Measurements from ENCODE around the gene TXNDC8. TPM values are rescaled to one million over a fixed set of nuclear protein-coding genes. Genes with fewer than 3 reads are reported as not detected.
A peak's percentile ranks its signal among the peaks of the same experiment; 100 is the strongest.

TXNDC8 gene
- total and polyA plus RNA-seq, 2 of the 13 experiments (the other 11 are each of a cell fraction or from before 2014, with no cell fraction given) = not detected

- TF ChIP-seq ZNF121 (CRISPR knock-in tag; IDR thresholded peaks at IDR 0.05) = no peak
Measured at GRCh38 chr9:110303133-110303532, 34.5 kb downstream of the TXNDC8 start (continued).

DNA sequence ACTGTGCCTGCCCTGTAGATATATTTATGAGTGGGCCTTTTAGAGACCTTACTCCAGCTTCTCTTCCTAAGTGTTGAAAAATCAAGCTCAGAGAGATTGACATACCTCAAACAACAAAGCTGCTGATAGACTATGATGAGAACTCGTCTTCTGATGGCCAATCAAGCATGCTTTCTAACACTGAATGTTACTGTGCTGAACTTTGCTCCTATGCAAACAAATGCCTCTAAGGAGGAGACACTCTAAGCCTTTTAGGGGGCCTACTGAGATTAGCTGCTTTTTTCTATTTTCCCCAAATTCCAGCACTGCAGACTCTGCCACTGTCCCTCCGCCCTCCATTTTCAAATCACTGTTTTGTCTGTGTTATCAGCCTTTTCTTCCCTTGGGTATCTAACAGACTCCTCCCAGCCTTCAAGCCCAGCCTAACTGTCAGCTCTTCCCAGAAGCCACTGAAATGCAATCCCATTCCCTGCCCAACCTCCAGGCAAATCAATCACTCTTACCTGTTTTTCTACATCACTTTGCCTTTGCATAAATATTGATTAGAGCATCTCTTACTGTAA lies 39.5 kb downstream of the TXNDC8 start:
- H3K27ac ChIP-seq (ENCODE audit: extremely low read length, insufficient read depth, low read length) = no peak overlapping the region
- ATAC-seq (peak; percentile 81), FAIRE-seq (peak; percentile 79), DNase-seq (ENCODE audit: low spot score) (peak; percentile 29)
- in situ Hi-C loops (cut with HindIII; ENCODE audit: extremely low pct_ligation_motif_present, low pct_unique_long_range_greater_than_20kb) = no loop called here
- no peak overlapping the region for H3K4me3 ChIP-seq (replicated peaks in 1 of 3; ENCODE audit: insufficient read depth in 1 of 3, low read depth in 2 of 3, low read length in 3 of 3)
- H3K4me2 ChIP-seq (ENCODE audit: low read depth, low read length) = peak overlapping the region; percentile 55
- POLR2A ChIA-PET = interaction anchor here (1.2 to 1.7 kb wide), 2 partner anchors 16 to 42 kb away, joined by 3 to 9 read pairs; partner anchors contain the start of gene TXN
- no peak overlapping the region for H2AFZ ChIP-seq (ENCODE audit: low read length)
- H3K36me3 ChIP-seq (replicated peaks in 1 of 2; ENCODE audit: control insufficient read depth in 1 of 2, insufficient read depth in 2 of 2, low read length in 2 of 2) = no peaks in the 10 kb centered on the region
- no TSS peak for BruUV-seq (replicated peaks)
- intact Hi-C loops (cut with micrococcal nuclease; ENCODE audit: unreplicated experiment) = no loop called here
- no peaks in the 10 kb centered on the region for H3K79me2 ChIP-seq (ENCODE audit: insufficient read depth, low read length)
- TF ChIP-seq ZNF362 (CRISPR knock-in tag; IDR thresholded peaks at IDR 0.05; ENCODE audit: borderline replicate concordance) = 0 out of 2 replicates have a peak, but pooled peaks have one; percentile 18
- peak; percentile 28; the same call in 1 of the 2 replicates for TF ChIP-seq GFI1 (CRISPR knock-in tag; IDR thresholded peaks at IDR 0.05; ENCODE audit: borderline replicate concordance)
- 0 out of 2 replicates have a peak, but pooled peaks have one; percentile 13 for TF ChIP-seq GATAD2A (CRISPR knock-in tag; IDR thresholded peaks at IDR 0.05)
- TF ChIP-seq HNF4G (IDR thresholded peaks at IDR 0.05; ENCODE audit: borderline replicate concordance, low read depth, low read length) = peak; percentile 29; the same call in 1 of the 2 replicates
- no peak for TF ChIP-seq HNF4G (CRISPR knock-in tag; IDR thresholded peaks at IDR 0.05; ENCODE audit: borderline replicate concordance, low read depth)
- no peak for TF ChIP-seq ZNF644 (CRISPR knock-in tag; IDR thresholded peaks at IDR 0.05; ENCODE audit: low read depth)
- TF ChIP-seq BCL6 (CRISPR knock-in tag; IDR thresholded peaks at IDR 0.05) = peak; percentile 70
- no peak for TF ChIP-seq ZNF274 (CRISPR knock-in tag; IDR thresholded peaks at IDR 0.05)
- TF ChIP-seq SOX6 (IDR thresholded peaks at IDR 0.05) = no peak
- 0 out of 2 replicates have a peak, but pooled peaks have one; percentile 17 for TF ChIP-seq SOX6 (CRISPR knock-in tag; IDR thresholded peaks at IDR 0.05)
- peak; percentile 59 for TF ChIP-seq HNF4A (CRISPR knock-in tag; IDR thresholded peaks at IDR 0.05)
- TF ChIP-seq, protein P1, sequence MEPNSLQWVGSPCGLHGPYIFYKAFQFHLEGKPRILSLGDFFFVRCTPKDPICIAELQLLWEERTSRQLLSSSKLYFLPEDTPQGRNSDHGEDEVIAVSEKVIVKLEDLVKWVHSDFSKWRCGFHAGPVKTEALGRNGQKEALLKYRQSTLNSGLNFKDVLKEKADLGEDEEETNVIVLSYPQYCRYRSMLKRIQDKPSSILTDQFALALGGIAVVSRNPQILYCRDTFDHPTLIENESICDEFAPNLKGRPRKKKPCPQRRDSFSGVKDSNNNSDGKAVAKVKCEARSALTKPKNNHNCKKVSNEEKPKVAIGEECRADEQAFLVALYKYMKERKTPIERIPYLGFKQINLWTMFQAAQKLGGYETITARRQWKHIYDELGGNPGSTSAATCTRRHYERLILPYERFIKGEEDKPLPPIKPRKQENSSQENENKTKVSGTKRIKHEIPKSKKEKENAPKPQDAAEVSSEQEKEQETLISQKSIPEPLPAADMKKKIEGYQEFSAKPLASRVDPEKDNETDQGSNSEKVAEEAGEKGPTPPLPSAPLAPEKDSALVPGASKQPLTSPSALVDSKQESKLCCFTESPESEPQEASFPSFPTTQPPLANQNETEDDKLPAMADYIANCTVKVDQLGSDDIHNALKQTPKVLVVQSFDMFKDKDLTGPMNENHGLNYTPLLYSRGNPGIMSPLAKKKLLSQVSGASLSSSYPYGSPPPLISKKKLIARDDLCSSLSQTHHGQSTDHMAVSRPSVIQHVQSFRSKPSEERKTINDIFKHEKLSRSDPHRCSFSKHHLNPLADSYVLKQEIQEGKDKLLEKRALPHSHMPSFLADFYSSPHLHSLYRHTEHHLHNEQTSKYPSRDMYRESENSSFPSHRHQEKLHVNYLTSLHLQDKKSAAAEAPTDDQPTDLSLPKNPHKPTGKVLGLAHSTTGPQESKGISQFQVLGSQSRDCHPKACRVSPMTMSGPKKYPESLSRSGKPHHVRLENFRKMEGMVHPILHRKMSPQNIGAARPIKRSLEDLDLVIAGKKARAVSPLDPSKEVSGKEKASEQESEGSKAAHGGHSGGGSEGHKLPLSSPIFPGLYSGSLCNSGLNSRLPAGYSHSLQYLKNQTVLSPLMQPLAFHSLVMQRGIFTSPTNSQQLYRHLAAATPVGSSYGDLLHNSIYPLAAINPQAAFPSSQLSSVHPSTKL (CRISPR knock-in tag; IDR thresholded peaks at IDR 0.05) = 0 out of 2 replicates have a peak, but pooled peaks have one; percentile 8
- CTCF ChIA-PET (ENCODE audit: low intra/inter-chr PET ratio, low total read pairs) = no interaction called here
- H3K27me3 ChIP-seq (ENCODE audit: control insufficient read depth in 1 of 2, insufficient read depth in 2 of 2, low read length in 2 of 2) = no peaks in the 10 kb centered on the region
- H3K9me3 ChIP-seq (ENCODE audit: low read length) = no peaks in the 10 kb centered on the region
- no peaks in the 10 kb centered on the region for H4K20me1 ChIP-seq (ENCODE audit: insufficient read depth, low read length)
- H3K4me1 ChIP-seq (ENCODE audit: insufficient read depth, low read length) = peaks cover 22% of the 10 kb centered on the region
- 3% methylated on average over 2 of the region's 2 CpGs for WGBS (ENCODE audit: low lambda C conversion rate)
- no peak overlapping the region for H3K9ac ChIP-seq (ENCODE audit: insufficient read depth, low read depth, low read length)

Data from HepG2 (cell line).